K562 (cell line): ENCODE results near the gene LMAN2. TPM values are rescaled to one million over a fixed set of nuclear protein-coding genes. Genes with fewer than 3 reads are reported as not detected.

ENCODE experiments used
- ETV5 ChIP-seq: sonication (generic); formaldehyde crosslinking; IDR thresholded peaks from 2 replicates; pipeline ENCODE4 v1.4.0; 2020; ENCODE audit warnings: low read depth, mild to moderate bottlenecking, missing genetic modification reagents
- FOXK2 ChIP-seq, 2 experiments: fragments of 450-650 bp; IDR thresholded peaks in 1 of 2; conservative IDR thresholded peaks in 1 of 2; 2 replicates each; pipeline ENCODE4 v1.6.1; 2016; ENCODE audit warnings: low read depth in 2 of 2, mild to moderate bottlenecking in 1 of 2
- GABPA ChIP-seq: fragments of 200-800 bp; sonication (Bioruptor generic); conservative IDR thresholded peaks from 2 replicates; pipeline ENCODE4 v1.6.1; 2016; ENCODE audit warnings: low read depth, missing genetic modification characterization, missing compliant biosample characterization
- GTF3C2 ChIP-seq: IDR thresholded peaks from 3 replicates; pipeline ENCODE4 v1.6.1; 2011; ENCODE audit warnings: borderline replicate concordance, mild to moderate bottlenecking, moderate library complexity; ENCODE audit not compliant: insufficient read length; ENCODE audit errors: extremely low read depth
- HOMEZ ChIP-seq: fragments of 250-450 bp; sonication (Bioruptor Pico); IDR thresholded peaks from 2 replicates; pipeline ENCODE4 v1.4.0; 2020; ENCODE audit warnings: mild to moderate bottlenecking, moderate library complexity
- NCOA2 ChIP-seq, 2 experiments: fragments of 450-650 bp; IDR thresholded peaks; 2 replicates each; pipeline ENCODE4 v1.6.1; 2018; ENCODE audit warnings: mild to moderate bottlenecking in 2 of 2, moderate library complexity in 1 of 2; ENCODE audit not compliant: partially characterized antibody in 2 of 2
- NR3C1 ChIP-seq: sonication (generic); formaldehyde crosslinking; IDR thresholded peaks from 2 replicates; pipeline ENCODE4 v1.8.1; 2022; ENCODE audit warnings: missing genetic modification reagents
- POLR2AphosphoS5 ChIP-seq: IDR thresholded peaks from 2 replicates; pipeline ENCODE4 v1.6.1; 2011; ENCODE audit warnings: mild to moderate bottlenecking, low read depth, low read length, moderate library complexity; ENCODE audit not compliant: control insufficient read depth, insufficient read depth
- RBM22 ChIP-seq: fragments of 200-400 bp; formaldehyde crosslinking; IDR thresholded peaks from 2 replicates; pipeline ENCODE4 v1.6.1; 2018; ENCODE audit warnings: low read length, low read depth; ENCODE audit not compliant: poor library complexity, severe bottlenecking
- SREBF2 ChIP-seq: sonication (generic); formaldehyde crosslinking; IDR thresholded peaks from 2 replicates; pipeline ENCODE4 v1.4.0; 2020; ENCODE audit warnings: mild to moderate bottlenecking, missing genetic modification reagents
- TAF7 ChIP-seq: fragments of 450-650 bp; IDR thresholded peaks from 2 replicates; pipeline ENCODE4 v1.6.1; 2016; ENCODE audit warnings: missing genetic modification characterization, missing compliant biosample characterization
- TAL1 ChIP-seq: fragments of 450-650 bp; IDR thresholded peaks from 2 replicates; pipeline ENCODE4 v1.6.1; 2016; ENCODE audit warnings: mild to moderate bottlenecking
- THAP7 ChIP-seq: fragments of 250-450 bp; sonication (Bioruptor Pico); IDR thresholded peaks from 2 replicates; pipeline ENCODE4 v1.5.0; 2021
- THRAP3 ChIP-seq: fragments of 450-650 bp; IDR thresholded peaks from 2 replicates; pipeline ENCODE4 v1.6.1; 2016; ENCODE audit warnings: mild to moderate bottlenecking, inconsistent platforms, borderline replicate concordance
- ZMIZ1 ChIP-seq, 2 experiments: fragments of 150-350 bp in 1 of 2; IDR thresholded peaks; 2 replicates each; pipeline ENCODE4 v1.6.1; 2012 to 2016; ENCODE audit warnings: low read depth in 2 of 2, low read length in 2 of 2, mild to moderate bottlenecking in 1 of 2, moderate library complexity in 1 of 2
- ZNF146 ChIP-seq: IDR thresholded peaks from one replicate; pipeline ENCODE4 v1.6.1; 2018; ENCODE audit warnings: missing compliant biosample characterization; ENCODE audit not compliant: unreplicated experiment
- ZNF785 ChIP-seq: fragments of 250-450 bp; sonication (Bioruptor Pico); IDR thresholded peaks from 2 replicates; pipeline ENCODE4 v1.4.0; 2020; ENCODE audit warnings: mild to moderate bottlenecking
- polyA plus RNA-seq, 8 experiments: library from polyadenylated mRNA; depleted of rRNA in 4 of 8; stranded (reverse) in 5 of 8; unstranded in 3 of 8; fragments of >200 nt; fragmentation: Nextera tagmentation in 2 of 8; fragmentation: Illumina TruSeq in 1 of 8; extraction: Ambion mirVana in 2 of 8; extraction: Trizol in 1 of 8; gene quantifications; 2 replicates each; pipeline versions ENCODE4 v1.2.1 to v1.2.3, GENCODE V29; 2011 to 2014; ENCODE audit warnings: inconsistent platforms in 1 of 8, missing spikeins in 1 of 8
- total RNA-seq, 7 experiments: library from RNA; depleted of rRNA in 6 of 7; stranded (reverse); fragments of >200 nt in 6 of 7; fragmentation: Illumina TruSeq in 2 of 7; extraction: Trizol in 2 of 7; gene quantifications; 2 replicates each; pipeline versions ENCODE4 v1.2.1 to v1.2.3, GENCODE V29; 2011 to 2021; ENCODE audit warnings: low replicate concordance in 1 of 7

The LMAN2 gene
- total and polyA plus RNA-seq, 9 of the 15 experiments (the other 6 are each of a cell fraction or from before 2014, with no cell fraction given), result 2.7 to 254 (median 136) TPM

- TF ChIP-seq ZNF785 (CRISPR knock-in tag) (no peak), FOXK2 (conservative IDR thresholded peaks at IDR 0.05 in 1 of 2, IDR thresholded peaks at IDR 0.05 in 1 of 2; ENCODE audit: low read depth in 2 of 2) (peak; percentile 83 to 86), THAP7 (CRISPR knock-in tag) (no peak), ZNF146 (CRISPR knock-in tag) (no peak), TAL1 (no peak), NR3C1 (CRISPR knock-in tag) (no peak), POLR2AphosphoS5 (no peak), ETV5 (CRISPR knock-in tag) (no peak), SREBF2 (CRISPR knock-in tag) (no peak), RBM22 (no peak), ZMIZ1 (IDR thresholded peaks at IDR 0.05; ENCODE audit: low read depth in 2 of 2, low read length in 2 of 2) (peak in 1 of 2 experiments; percentile 41; a peak in 1 of 4 replicates), GABPA (no peak), GTF3C2 (no peak), NCOA2 (IDR thresholded peaks at IDR 0.05; ENCODE audit: partially characterized antibody in 2 of 2) (no peak), TAF7 (no peak), HOMEZ (CRISPR knock-in tag) (0 out of 2 replicates have a peak, but pooled peaks have one; percentile 11), THRAP3 (no peak)
Observed at GRCh38 chr5:177390363-177391300, 39.2 kb upstream of the LMAN2 start (continued).
